Caco-2 (cell line): ENCODE results near the gene PSMG1. TPM values are rescaled to one million over a fixed set of nuclear protein-coding genes. Genes with fewer than 3 reads are reported as not detected.

Experiments
- BruUV-seq: library from RNA; stranded (reverse); fragments of 400-500 nt; replicated peaks from 2 replicates; lab custom pipeline; 2021; lab: Mats Ljungman, UMichigan
- CTCF ChIA-PET: fragments of 300-600 bp; sonication (Branson Sonifier 250); formaldehyde crosslinking; loops from one replicate; lab custom pipeline; 2022; ENCODE audit warnings: antibody characterized with exemption; lab: Charles Lee
- POLR2A ChIA-PET: fragments of 300-600 bp; sonication (Branson Sonifier 250); formaldehyde crosslinking; loops from one replicate; lab custom pipeline; 2022; ENCODE audit warnings: antibody characterized with exemption; lab: Charles Lee
- DNase-seq, 2 experiments: peaks; one replicate each; pipeline versions ENCODE4 v3.0.0 to v3.0.0-alpha.2; 2020 to 2022
- H3K27me3 ChIP-seq: replicated peaks from 2 replicates; pipeline ENCODE4 v1.6.0; 2011; ENCODE audit warnings: low read length; ENCODE audit not compliant: control insufficient read depth, insufficient read depth
- H3K36me3 ChIP-seq: 2 replicates; pipeline ENCODE4 v1.5.1; 2011; ENCODE audit warnings: low read length; ENCODE audit not compliant: control insufficient read depth, insufficient read depth
- H3K4me1 ChIP-seq: fragments of 250-450 bp; sonication (Bioruptor Pico); 2 replicates; pipeline ENCODE4 v1.5.1; 2020; ENCODE audit warnings: mild to moderate bottlenecking
- H3K4me3 ChIP-seq: 2 replicates; pipeline ENCODE4 v1.5.1; 2011; ENCODE audit warnings: low read depth, mild to moderate bottlenecking, control low read depth, low read length
- H3K9me3 ChIP-seq: fragments of 250-450 bp; sonication (Bioruptor Pico); 2 replicates; pipeline ENCODE4 v1.5.1; 2020; ENCODE audit warnings: mild to moderate bottlenecking, moderate library complexity
- H3K27ac Mint-ChIP-seq: one replicate; pipeline ENCODE4 v1.8.0; 2022; ENCODE audit warnings: mixed read lengths; ENCODE audit not compliant: unreplicated experiment
- H3K27me3 Mint-ChIP-seq: one replicate; pipeline ENCODE4 v1.8.0; 2022; ENCODE audit warnings: mixed read lengths; ENCODE audit not compliant: insufficient read depth, unreplicated experiment
- H3K36me3 Mint-ChIP-seq: one replicate; pipeline ENCODE4 v1.8.0; 2022; ENCODE audit warnings: mild to moderate bottlenecking, mixed read lengths; ENCODE audit not compliant: insufficient read depth, unreplicated experiment
- H3K4me1 Mint-ChIP-seq: one replicate; pipeline ENCODE4 v1.8.0; 2022; ENCODE audit warnings: low read depth, mixed read lengths; ENCODE audit not compliant: unreplicated experiment
- H3K4me3 Mint-ChIP-seq: one replicate; pipeline ENCODE4 v1.8.0; 2022; ENCODE audit warnings: mild to moderate bottlenecking, moderate library complexity, mixed read lengths; ENCODE audit not compliant: unreplicated experiment
- H3K9me3 Mint-ChIP-seq: one replicate; pipeline ENCODE4 v1.8.0; 2022; ENCODE audit warnings: mixed read lengths; ENCODE audit not compliant: unreplicated experiment
- CTCF ChIP-seq, 2 experiments: fragments of 200-600 bp in 1 of 2; IDR thresholded peaks; 1 replicate in 1 of 2; 2 replicates in 1 of 2; pipeline versions ENCODE4 v1.5.1 to v1.8.0; 2011 to 2022; ENCODE audit warnings: antibody characterized with exemption in 1 of 2, control low read depth in 1 of 2, inconsistent platforms in 1 of 2, low read depth in 1 of 2, low read length in 1 of 2, mild to moderate bottlenecking in 1 of 2, moderate library complexity in 1 of 2; ENCODE audit not compliant: insufficient read depth in 1 of 2, severe bottlenecking in 1 of 2, unreplicated experiment in 1 of 2
- intact Hi-C: fragments of 100-400 bp; cut with micrococcal nuclease; formaldehyde crosslinking; loops from one replicate; pipeline ENCODE4 v1.10.0; 2022; ENCODE audit not compliant: unreplicated experiment
- total RNA-seq: library from RNA; stranded (reverse); gene quantifications from 2 replicates; pipeline ENCODE4 v1.2.3, GENCODE V29; 2022

PSMG1 gene
- total RNA-seq, 1 experiment from 2014 or later = 86.2 TPM

- ChIA-PET POLR2A (no interaction called here), CTCF (no interaction called here)
- no peak overlapping the region for H3K27ac Mint-ChIP-seq
- H3K27me3 Mint-ChIP-seq = no peaks in the 10 kb centered on the region
- H3K4me3 ChIP-seq = no peak overlapping the region
- no peak overlapping the region for H3K4me3 Mint-ChIP-seq
- H3K4me1 Mint-ChIP-seq = peaks cover 5% of the 10 kb centered on the region
- intact Hi-C loops = no loop called here
- H3K4me1 ChIP-seq = peaks cover 6% of the 10 kb centered on the region
- no peaks in the 10 kb centered on the region for H3K36me3 ChIP-seq
- no peaks in the 10 kb centered on the region for H3K9me3 Mint-ChIP-seq
- DNase-seq = no peak
- no peaks in the 10 kb centered on the region for H3K27me3 ChIP-seq
- TF ChIP-seq CTCF (IDR thresholded peaks at IDR 0.05; ENCODE audit: insufficient read depth in 1 of 2, low read depth in 1 of 2, low read length in 1 of 2, severe bottlenecking in 1 of 2, unreplicated experiment in 1 of 2) = no peak
- H3K36me3 Mint-ChIP-seq = no peaks in the 10 kb centered on the region
- BruUV-seq = no TSS peak
- no peaks in the 10 kb centered on the region for H3K9me3 ChIP-seq
Measured at GRCh38 chr21:39156024-39156423, 27.2 kb downstream of the PSMG1 start.

- no peaks in the 10 kb centered on the region for H3K36me3 Mint-ChIP-seq
- H3K27ac Mint-ChIP-seq = no peak overlapping the region
- H3K27me3 ChIP-seq = no peaks in the 10 kb centered on the region
- BruUV-seq = no TSS peak
- no peaks in the 10 kb centered on the region for H3K9me3 ChIP-seq
- no peak for TF ChIP-seq CTCF (IDR thresholded peaks at IDR 0.05; ENCODE audit: insufficient read depth in 1 of 2, low read depth in 1 of 2, low read length in 1 of 2, severe bottlenecking in 1 of 2, unreplicated experiment in 1 of 2)
- no peaks in the 10 kb centered on the region for H3K9me3 Mint-ChIP-seq
- DNase-seq = no peak
- no peaks in the 10 kb centered on the region for H3K36me3 ChIP-seq
- H3K27me3 Mint-ChIP-seq = no peaks in the 10 kb centered on the region
- CTCF ChIA-PET = no interaction called here
- intact Hi-C loops = no loop called here
- H3K4me3 Mint-ChIP-seq = no peak overlapping the region
- peaks cover 2% of the 10 kb centered on the region for H3K4me1 ChIP-seq
- POLR2A ChIA-PET = no interaction called here
- no peak overlapping the region for H3K4me3 ChIP-seq
- H3K4me1 Mint-ChIP-seq = peaks cover under 1% of the 10 kb centered on the region
Measured at GRCh38 chr21:39155578-39155977, 27.7 kb downstream of the PSMG1 start.

GRCh38 chr21:39153842-39154241 is 29.4 kb downstream of the PSMG1 start:
- no peak overlapping the region for H3K27ac Mint-ChIP-seq
- peaks cover 8% of the 10 kb centered on the region for H3K4me1 Mint-ChIP-seq
- no peaks in the 10 kb centered on the region for H3K27me3 ChIP-seq
- ChIA-PET CTCF (no interaction called here), POLR2A (interaction anchor here (1.0 kb wide), 1 partner anchor 30 kb away, joined by 3 read pairs; the partner anchor contains the start of gene PSMG1)
- no peaks in the 10 kb centered on the region for H3K36me3 Mint-ChIP-seq
- no peak overlapping the region for H3K4me3 Mint-ChIP-seq
- DNase-seq = no peak
- peaks cover 8% of the 10 kb centered on the region for H3K4me1 ChIP-seq
- H3K27me3 Mint-ChIP-seq = no peaks in the 10 kb centered on the region
- H3K4me3 ChIP-seq = no peak overlapping the region
- TF ChIP-seq CTCF (IDR thresholded peaks at IDR 0.05; ENCODE audit: insufficient read depth in 1 of 2, low read depth in 1 of 2, low read length in 1 of 2, severe bottlenecking in 1 of 2, unreplicated experiment in 1 of 2) = no peak
- no TSS peak for BruUV-seq
- H3K36me3 ChIP-seq = no peaks in the 10 kb centered on the region
- peaks cover 8% of the 10 kb centered on the region for H3K9me3 Mint-ChIP-seq
- intact Hi-C loops = no loop called here
- H3K9me3 ChIP-seq = no peaks in the 10 kb centered on the region
